Dedifferentiated amniotic fluid mesenchymal stem cell (primary cell): ENCODE data around the gene FAM117A.
A peak's percentile ranks its signal among the peaks of the same experiment; 100 is the strongest.
"Not testable (repeated sequence)": the region's sequence is repeated elsewhere in the genome, so short reads cannot be mapped to it uniquely, and the experiment has no call there.

Experiments used
- DNase-seq: peaks from one replicate; pipeline ENCODE4 v3.0.0-alpha.2; 2016; ENCODE audit errors: extremely low spot score

FAM117A gene

DNA sequence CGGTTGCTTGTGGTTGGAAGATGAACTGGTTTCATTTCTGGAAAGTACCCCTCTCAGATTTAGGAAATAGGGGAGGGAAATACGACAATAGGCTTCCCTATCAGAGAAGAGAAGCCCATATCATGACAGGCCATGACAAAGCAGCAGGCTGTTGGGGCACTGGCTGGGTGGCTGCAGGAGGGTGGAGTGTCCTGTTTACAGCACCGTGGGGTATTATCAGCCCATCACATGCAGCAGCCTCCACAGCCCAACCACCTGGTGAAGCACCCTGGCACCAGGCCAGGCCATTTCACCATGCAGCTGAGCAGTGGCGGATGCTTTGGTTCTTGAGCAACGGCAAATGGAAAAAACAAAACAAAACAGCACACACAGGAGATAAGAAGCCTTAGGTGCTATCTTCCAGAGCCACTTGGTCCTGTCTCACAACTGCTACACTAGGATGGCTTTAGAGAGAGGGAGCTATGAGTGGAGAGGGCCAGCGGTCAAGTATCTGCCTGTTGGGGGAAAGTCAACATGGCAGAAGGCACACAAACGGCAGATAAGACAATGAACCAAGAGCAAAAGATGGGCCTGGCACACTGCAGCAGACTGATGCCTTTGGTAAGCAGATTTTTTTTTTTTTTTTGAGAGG is 24.2 kb downstream of the FAM117A start:
- no peak for DNase-seq

DNA sequence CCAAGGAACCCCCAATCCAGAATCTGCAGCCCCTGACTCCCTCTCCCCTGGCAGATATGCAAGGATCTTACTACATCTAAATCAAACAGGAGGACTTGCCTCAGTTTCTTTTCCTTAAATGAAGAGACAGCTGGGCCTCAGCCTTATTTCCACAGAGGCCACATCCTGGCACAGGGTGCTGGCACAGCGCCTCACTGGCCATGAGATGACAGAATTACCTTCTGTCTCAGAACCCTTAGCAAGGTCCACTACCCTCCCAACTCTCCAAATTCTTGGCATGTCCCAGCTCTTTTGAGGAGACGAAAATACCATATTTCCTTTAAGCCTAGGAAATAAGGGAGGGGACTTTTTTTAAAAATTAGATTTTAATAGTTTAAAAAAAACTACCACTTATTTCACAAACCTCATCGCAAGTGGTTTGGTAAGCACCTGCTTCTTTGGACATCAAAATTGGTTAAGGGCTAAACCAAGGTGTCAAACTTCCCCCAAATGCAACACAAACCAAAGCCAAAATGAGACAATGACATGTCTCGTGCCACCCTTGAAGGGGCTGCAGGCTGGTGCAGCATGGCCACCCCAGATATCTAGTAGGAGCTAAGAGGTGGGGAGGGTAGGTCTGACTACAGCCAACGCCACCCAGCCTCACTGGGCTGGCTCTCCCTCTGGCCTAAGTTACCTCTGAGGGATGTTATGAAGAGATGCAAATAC is 25.3 kb downstream of the FAM117A start:
- DNase-seq: no peak

- no peak for DNase-seq
Measured at GRCh38 chr17:49734515-49735490, 29.1 kb downstream of the FAM117A start.

- no peak for DNase-seq
Measured at GRCh38 chr17:49731435-49731831, 32.5 kb downstream of the FAM117A start.

DNA sequence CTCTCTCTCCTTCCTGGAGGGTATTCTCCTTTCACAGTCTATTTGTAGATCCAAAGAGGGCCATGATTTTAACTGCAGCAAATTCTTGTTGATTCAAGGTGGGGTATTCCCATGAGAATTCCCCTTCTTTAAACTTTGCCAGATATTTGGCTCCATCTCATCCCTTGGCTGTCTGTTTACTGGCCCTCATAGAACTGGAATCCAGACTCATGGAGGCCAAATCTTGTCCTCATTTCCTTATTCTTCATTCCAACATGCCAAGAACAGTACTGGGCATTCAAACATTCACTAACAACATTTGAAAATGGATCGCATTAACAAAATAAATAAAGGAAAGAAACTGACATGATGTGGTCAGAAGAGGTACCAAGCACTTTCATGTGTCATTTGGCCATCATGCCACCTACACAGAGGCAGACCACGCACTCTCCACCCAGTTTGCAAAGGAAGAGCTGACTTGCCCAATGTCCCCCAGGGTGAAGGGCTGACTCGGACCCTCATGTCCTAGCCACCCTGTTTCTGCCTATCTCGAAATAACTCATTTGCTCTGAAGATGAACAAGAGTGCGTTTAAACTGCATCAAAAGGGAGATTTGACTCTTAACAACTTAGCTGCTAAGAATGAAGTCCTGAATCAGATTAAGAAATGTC is 33.0 kb downstream of the FAM117A start:
- DNase-seq: no peak

DNA sequence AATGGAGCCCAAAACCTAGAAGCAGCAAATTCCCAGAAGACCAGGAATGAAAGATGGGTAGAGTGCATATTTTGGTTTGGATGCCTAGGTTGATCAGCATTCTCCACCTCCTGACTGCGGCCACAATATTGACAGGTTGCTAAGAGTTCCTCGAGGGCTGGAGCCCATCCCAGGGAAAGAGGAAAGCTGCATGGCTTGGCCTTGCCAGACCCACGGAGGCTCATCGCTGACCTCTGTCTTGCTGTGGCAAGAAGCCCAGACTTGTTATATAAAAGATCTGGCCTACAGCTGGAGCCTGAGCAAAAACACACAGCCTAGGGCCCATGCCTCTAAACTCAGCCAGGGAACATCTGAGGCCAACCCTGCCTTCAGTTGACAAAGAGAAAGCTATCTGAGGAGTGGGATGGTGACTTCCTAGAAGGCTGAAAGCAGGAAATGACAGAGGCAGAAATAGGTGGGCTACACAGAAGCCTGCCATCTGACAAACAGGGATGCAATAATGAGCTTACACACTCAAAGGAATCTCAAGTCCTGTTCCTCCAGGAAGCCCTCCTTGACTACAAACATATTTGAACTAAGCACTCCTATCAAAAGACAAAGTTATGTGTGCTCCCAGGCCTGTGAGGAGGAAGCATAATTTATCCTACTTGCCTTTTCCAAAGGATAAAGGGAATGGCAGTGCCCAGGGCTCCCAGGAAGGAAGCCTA is 33.7 kb downstream of the FAM117A start:
- DNase-seq: peak; percentile 20

DNA sequence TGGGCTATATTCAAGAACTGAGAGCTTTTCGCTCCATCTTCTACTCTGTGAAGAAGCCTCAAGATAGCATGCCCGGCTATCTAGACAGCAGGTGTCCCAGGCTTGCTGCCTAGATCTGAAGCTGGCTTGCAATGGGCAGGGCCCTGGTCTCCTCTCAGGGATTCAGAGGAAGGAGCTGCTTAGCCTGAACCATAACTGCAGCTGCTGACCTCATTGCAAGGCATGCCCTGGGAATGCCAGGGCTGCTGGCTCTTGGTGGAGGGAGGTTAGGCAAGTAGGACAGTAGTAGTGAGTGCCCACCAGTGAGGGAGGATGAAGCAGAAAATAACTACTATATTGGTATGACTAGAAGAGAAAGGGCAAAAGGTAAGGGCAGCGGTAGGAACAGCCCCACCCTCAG is 34.9 kb downstream of the FAM117A start:
- DNase-seq: no peak

- DNase-seq: no peak
Measured at GRCh38 chr17:49728425-49728824, 35.5 kb downstream of the FAM117A start.

DNA sequence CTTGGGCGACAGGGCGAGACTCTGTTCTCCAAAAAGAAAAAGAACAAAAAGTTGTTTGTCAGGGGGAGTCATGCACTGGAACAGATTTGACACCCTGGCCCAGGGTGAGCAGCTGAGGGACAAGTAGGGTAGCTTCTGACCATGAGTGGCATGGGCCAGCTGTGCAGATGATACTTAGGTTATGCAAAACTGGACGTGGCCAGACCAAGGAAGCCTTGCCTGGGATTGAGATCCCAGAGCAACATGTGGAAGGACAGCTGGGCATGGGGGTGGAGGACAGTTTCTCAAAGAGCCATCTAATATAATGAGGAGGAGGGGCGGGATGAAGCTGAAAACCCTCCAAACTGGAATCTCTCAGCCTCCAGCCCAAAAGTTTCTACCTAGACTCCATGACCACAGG is 36.6 kb downstream of the FAM117A start:
- DNase-seq: no peak

- DNase-seq: no peak
Measured at GRCh38 chr17:49725452-49726130, 38.3 kb downstream of the FAM117A start.

DNA sequence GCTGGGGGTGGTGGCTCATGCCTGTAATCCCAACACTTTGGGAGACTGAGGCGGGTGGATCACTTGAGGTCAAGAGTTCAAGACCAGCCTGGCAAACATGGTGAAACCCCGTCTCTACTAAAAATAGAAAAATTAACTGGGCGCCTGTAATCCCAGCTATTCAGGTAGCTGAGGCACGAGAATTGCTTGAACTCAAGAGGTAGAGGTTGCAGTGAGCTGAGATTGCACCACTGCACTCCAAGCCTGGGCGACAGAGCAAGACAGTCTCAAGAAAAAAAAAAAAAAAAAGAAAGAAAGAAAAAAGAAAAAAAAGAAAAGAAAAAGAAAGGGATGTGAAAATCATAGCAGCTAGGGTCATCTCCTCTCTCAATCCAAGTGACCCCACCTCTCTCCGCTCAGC is 39.4 kb downstream of the FAM117A start:
- not testable (repeated sequence) for DNase-seq

GRCh38 chr17:49723423-49723822 is 40.5 kb downstream of the FAM117A start:
- DNase-seq: no peak

GRCh38 chr17:49722066-49722465 is 41.9 kb downstream of the FAM117A start:
- DNase-seq: no peak

- DNase-seq: no peak
Measured at GRCh38 chr17:49717371-49717861, 46.5 kb downstream of the FAM117A start.

DNA sequence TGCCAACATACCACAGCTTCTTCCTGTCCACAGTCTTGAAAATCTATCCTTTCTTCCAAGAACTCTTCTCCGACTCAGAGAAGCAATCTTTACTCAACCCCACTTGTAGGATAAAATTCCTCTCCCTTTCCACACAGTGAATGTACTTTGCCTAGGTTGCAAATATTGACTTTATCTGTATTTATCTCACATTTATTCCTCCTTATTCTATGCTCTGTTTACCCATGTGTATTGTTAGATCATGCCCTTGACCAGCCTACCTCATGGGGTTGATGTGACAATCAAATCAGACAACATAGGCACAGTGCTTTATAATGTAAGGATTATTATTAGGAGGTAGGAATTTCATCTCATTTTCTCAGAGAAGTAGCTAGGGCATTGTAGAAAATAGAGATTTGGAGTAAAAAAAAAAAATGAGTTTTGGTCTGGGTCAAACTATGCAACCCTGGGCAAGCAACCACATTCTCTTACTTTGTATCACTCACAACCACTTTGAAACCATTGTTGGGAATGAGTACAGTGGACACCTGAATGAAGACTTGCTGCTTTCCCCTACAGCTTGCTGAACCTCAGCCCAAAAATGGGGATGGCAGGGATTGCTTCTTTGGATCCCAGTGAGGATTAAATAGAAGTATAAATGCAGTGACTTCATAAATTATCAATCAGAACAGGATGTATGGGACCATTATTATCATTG is 47.1 kb downstream of the FAM117A start:
- no peak for DNase-seq

DNA sequence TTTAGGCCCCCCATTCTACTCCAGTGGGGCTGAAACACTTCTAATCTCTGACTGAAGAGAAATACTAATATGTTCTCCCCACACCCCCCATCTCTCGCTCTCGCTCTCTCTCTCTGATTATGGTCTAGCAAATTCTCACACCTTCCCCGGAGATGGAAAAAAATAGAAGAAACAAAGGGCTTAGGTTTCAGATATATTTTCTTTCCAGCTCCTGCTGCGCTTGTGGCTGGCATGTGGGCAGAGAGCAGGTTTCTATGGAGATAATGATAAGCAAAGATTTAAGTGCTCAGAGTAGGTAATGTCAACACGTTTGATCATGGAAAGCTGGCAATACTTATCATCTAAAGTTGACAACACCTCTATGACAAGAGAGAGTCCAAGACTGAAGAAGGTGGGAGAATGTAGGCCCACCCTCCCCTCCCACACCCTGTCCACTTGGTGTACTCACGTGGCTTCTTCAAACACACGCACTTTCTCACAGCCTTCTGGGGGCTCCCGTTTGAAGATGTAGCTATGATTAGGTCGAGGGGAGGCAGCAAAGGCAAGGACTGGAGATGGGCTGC is 48.1 kb downstream of the FAM117A start:
- DNase-seq: no peak

DNA sequence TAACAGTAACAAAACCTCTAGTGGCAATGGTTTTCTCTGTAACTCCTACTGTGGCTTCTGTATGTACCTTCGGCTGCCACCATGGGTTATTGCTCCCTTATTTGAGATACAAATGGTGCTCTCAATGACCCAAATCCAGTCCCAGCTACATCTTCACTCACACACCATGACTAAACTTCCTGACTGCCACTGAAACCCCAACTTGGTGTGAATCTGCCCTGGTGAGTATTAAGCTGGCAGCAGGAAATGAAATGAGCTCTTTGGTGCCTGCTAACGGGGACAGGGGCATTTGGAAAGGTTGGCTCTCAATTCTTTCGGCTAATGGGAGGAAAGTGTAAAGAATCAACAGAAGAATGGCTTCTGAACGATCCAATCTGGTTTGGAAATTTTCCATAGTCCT is 48.7 kb downstream of the FAM117A start:
- DNase-seq: no peak

DNA sequence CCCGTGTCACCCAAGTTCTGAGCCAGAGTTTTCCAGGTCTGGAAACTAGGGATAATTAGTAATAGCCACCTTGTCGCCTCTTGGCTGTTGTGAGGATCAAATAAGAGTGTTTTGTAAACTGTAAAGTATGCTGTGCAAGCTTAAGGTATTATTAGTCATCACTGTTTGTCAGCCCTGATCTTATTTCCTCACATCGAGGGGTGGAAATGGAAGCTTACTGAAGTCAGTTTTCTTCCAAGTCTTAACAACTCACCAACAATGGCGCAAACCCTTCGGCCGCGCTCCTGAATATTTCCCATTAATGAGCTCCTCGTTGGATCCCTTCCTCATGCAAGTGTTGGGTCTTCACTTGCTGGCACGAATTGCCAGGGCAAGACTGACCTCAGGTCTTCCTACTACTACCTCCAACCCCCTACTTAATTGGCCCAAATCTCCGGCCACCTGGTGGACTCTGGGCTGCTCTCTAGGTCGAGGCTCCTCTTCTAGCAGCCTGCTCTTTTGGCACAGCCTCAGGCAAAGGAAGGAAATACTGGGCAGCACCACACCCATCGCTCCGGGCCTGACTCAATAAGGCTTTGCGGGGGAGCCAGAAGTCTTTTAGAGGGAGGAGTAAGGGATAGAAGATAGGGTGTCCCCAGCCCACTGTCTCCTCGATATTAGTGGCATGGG is 55.3 kb downstream of the FAM117A start:
- DNase-seq: no peak
